NCI-H1105 treated with DMSO at 0.1 percent for 48 hours (cell line): ENCODE results near the gene CFAP206.
"Not testable (repeated sequence)": the region's sequence is repeated elsewhere in the genome, so short reads cannot be mapped to it uniquely, and the experiment has no call there.

Experiments used
- DNase-seq: peaks from one replicate; lab custom pipeline; 2025; lab: John Stamatoyannopoulos, UW

Gene CFAP206

DNA sequence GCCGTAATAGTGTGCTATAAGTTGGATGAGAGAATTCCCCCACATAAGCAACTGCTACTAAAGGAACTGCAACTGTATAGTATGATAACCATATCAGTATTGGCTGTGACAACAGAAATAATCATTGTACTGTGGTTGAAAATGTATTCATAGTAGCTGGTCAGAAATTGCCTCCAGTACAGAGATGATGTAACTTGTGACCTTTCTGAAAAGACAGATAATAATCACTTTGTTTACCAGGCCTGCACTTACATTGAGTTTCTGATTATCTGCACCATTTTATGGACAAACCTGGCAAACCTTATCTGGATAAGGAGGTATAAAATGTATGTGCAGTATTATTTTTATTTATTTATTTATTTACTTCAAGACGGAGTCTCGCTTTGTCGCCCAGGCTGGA, 19.0 kb downstream of the CFAP206 start:
- no peak for DNase-seq

DNA sequence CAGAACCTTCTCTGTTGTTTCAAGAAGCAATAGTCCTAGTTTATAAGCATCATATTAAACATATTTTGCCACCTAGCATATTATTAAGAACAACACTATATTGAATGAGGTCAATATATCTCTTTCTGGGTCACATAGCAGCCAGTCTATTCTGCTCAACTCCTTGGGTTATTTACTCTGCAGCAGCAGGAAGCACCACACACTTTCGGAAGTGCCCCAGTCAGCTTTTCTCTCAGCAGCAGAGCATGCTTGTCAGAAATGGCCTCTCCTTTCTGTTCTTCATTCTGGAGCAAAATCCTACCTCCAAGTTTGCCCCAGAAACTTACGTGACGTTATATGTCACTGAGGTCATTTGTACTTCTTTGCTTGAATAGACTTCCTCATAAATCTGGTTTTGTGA, 22.7 kb downstream of the CFAP206 start:
- DNase-seq: no peak

DNA sequence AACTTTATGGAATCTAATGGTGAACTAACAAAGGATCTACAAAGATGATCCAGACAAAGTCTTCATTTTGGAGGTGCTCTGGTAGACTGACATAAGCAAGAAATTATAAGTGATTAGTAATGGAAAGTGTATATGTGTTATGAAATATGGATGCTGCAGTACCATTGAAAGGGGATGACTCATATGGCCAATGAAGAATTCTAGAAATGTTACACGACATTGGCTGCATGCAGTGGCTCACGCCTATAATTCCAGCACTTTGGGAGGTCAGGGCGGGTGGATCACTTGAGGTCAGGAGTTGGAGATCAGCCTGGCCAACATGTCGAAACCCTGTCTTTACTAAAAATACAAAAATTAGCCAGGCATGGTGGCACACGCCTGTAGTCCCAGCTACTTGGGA, 23.5 kb downstream of the CFAP206 start:
- no peak for DNase-seq

DNA sequence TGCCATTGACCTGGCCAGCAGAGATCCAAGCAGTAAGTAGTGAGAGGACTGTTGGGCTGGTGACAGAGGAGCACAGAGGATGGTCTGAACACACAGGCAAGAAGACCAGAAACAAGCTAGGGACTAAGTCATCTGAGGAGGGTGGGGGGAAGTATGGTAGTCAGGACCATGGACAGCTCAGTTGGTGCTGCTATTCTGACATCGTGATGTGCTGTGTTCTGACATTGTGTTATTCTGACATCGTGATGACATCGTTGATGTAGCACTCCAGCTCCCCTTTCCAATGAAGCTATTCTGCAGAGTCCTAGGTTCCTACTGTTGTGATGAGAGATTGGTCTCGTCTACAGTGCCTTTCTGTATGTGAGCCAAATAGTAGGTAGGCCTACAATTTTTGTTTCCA, 28.7 kb downstream of the CFAP206 start:
- no peak for DNase-seq

DNA sequence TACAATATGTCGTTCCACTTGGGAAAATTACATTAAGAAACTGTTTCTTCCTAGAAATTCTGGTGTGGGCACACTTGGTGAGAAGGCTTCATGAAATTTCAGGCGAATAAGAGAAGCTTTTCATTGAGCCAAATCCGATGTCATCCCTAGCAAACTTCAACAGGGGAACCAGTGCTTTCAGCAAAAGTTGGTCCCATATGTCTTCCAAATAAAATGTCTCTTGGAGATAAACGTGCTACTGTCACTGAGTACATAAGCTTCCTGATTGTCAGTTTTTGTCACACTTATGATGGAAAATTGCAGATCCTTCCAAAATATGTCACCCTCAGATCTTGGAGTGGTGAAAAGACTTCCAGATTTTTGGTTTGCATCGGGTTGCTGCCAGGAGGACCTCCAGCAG, 33.9 kb downstream of the CFAP206 start:
- no peak for DNase-seq

DNA sequence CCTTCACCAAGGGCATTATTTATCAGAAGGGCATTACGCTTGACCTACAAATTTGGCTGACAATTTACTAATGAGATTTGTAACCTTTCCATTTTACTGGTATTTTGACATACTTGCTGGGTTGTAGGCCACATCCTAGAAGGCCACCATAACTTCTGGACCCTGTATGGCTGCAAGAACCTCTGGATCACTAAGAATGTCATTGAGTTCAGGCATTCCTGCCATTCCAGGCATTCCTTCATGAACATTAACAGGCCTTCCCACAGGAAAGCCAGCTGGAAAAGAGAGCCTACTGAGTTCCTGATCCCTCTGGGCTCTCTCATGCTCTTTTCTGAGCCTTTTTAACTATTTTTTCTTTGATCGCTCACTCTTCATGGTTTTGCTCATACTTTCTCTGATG, 36.6 kb downstream of the CFAP206 start:
- no peak for DNase-seq

DNA sequence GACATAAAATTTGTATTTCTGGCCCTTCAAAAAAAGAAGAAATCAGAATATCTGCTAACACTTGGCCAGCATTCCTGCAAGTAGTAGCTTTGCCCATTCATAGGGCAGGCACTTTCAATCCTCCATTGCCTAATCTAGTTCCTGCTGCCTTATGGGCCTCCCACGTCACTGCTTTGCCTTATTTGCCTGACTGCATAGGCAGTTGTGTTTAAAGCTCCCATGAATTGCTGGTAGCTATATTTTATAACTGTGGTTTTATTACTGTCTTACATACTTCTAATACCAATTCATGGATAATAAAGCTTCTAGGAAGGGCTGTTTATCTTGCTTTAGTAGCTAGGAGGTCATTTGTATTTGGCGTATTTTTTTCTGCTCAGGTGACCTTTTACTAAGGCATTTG, 57.3 kb downstream of the CFAP206 start:
- no peak for DNase-seq

DNA sequence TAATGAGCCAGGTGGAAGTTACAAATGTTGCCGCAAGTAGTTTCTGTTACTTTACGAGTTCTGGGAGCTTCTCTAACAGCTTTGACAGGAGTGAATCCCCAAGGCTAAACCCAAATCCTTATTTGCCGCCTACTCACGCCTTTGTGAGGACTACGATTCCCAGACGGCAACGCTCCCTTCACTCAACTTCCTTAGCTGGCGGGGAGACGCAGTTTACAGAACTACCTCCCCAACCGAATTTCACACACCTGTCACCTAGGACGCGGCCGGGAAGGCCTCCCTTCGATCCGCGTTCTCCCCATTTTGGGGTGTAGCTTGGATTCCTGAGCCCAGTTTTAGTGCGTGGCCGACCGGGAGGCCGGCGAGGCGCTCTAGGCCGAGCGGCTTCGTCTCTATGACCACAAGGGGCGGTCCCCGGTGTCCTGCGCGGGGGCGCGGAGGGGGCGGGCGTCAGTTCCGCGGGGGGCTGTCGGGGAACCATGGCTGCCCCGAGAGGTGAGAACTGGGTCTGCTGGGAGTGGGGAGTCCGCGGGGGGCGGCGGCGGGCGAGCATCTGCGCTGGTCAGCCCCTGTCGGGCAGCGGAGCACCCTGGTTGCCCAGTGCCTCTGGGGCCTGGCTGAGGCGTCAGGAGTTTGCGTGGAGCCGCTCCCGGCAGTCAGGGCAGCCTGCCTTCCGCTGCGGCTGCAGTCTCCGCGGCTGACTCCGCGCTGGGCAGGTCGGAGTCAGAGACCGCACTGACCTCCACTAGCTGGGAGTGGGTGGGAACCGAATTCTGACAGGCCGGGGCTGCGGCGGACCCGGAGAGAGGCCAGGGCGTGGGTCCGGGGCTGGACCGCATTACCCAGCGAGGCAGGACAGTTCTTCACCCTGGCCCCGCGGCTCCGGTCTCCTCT, 65.0 kb downstream of the CFAP206 start, which contains the start of gene SLC35A1:
Gene SLC35A1, plus strand, starts transcription at position 450 of the 894 bp plus-strand sequence. Its CDS starts 30 bp downstream, at position 480.
- peak; percentile 86 for DNase-seq

DNA sequence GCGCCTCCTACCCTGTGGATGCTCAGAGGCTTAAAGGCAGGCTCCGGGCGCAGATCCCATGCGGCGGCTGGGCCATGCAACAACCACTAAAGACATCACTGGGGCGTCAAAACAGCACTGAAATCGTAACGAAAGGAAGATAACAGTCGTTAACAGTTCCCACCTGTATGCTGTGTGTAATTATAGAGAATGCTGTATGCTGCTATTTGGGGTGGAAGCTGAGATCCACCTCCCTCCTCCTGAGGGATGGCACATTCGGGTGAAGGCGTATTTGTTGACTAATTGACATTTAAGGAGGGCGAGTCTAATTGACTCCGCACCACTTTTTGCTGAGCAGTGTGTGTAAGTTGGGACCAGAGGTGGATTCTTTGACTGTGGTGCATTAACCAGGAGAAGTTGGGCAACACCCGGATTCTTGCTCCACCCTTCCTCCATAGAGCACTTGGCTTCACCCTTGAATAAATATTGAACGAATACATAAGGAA, 65.7 kb downstream of the CFAP206 start:
- DNase-seq: peak; percentile 70

DNA sequence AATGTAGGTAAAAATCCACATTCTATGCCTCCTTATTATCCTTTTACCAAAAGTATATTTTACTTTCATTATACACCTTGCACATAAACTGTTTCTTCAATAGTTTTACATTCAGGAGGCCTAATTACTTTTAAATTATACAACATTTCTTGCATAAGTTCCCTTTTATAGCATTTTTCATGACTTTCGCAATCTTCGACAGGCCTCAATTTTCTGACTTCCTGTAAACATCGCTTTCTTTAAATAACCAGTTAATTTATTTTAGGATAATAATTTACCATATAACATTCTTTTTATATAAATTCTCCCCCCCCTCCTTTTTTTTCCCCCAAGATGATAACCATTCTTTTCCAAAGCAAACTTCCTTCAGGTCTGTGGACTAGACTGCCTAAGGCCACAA, 74.2 kb downstream of the CFAP206 start:
- no peak for DNase-seq

DNA sequence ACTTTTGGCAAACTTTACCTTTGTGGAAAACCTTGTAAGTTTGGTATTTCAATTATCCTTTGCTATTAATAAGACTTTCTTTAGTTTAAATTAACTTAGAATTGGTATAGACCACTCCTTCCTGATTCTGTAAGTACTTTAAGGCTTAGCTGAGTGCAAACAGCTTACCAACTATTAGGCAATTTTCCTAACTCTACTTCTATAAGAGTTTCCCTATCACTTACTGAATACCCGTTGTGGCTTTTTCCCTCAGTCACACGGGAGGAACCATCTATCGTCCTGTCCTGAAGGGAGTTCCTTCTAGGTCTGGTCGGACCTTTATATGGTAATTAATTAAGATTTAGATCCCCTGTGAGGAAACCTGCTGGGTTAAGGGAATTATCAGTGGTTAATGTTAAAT, 74.6 kb downstream of the CFAP206 start:
- DNase-seq: no peak

DNA sequence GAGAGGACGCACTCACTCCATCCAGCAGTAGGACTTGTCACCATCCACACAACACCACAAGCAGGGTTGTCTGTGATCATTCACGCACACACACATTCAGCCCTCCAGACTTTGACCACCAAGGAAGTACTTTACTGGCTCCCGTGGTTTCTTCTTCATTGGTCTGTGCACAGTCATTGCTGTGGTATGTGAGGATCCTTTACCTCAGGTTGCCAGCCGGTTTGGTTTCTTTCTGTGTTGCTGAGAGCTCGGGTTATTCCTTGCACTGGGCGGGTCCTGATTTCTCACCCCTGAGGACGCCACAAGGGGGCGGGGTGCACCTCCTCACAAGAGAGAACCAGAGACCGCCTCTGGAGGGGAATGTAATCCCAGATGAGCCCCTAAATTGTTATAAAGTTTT, 76.2 kb downstream of the CFAP206 start:
- no peak for DNase-seq

DNA sequence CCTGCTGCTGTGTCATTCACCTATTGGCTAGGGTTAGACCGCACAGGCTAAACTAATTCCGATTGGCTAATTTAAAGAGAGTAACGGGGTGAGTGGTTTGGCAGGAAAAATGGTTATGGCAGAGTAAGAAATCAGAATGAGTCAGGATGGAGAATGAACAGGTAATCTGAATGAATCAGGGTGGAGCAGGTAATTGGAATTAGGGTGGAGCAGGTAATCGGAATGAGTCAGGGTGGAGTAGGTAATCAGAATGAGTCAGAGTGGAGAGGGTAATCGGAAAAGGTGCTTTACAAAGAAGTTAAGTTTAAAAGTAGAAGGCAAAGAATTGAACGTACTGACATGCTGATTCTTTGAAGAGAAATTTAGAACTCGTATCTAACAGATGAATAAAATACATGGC, 76.7 kb downstream of the CFAP206 start:
- no peak for DNase-seq

DNA sequence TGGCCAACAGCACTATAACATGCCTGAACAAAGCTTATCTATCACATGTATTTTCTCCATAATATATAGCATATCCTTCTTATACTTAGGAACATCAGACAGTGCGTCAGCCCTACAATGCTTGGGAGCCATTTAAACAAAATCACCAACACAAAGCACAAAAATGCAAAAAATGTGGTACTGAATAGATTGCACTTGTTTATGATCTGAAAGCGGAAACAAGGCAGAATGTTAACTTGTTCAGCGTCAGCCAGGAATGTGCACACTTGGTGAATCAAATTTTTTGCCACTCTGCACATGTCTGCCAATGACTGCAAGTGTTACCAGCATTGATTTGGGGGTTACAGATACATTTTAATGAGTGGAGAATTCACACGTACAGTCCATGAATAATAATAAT, 79.8 kb downstream of the CFAP206 start:
- no peak for DNase-seq

DNA sequence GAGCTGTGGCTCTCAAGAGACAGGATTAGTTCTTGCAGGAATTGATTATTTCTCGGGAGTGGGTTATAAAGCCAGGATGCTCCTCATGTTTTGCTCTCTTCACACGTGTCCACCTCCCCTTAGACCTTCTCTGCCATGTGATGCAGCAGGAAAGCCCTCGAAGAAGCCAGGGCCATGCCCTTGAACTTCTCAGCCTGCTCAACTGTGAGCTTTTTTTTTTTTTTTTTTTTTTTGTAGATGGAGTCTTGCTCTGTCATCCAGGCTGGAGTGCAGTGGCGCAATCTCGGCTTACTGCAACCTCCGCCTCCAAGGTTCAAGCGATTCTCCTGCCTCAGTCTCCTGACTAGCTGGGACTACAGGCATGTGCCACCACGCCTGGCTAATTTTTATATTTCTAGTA, 81.6 kb downstream of the CFAP206 start:
- DNase-seq: not testable (repeated sequence)

DNA sequence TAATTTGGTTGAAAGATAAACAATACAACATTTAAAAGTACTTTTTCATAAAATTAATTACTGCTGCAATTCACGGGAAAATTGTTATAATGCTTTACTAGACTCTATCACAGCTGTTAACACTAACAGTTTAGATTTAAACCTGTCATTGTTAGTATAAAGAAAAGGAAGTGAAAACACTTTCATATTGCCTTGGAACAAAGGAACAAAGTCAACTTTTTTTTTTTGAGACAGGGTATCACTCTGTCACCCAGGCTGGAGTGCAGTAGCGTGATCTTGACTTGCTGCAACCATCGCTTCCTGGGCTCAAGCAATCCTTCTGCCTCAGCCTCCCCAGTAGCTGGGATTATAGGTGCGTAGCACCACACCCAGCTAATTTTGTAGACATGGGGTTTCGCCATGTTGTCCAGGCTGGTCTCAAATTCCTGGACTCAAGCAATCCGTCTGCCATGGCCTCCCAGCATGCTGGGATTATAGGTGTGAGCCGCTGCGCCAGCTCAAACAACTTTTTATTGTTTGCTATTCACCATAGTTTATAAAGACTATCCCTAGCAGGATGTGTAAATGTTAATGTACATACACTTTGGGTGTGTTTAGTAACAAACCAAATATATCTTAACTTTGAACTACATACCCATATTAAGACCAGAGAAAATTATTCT, 87.1 kb downstream of the CFAP206 start:
- no peak for DNase-seq

DNA sequence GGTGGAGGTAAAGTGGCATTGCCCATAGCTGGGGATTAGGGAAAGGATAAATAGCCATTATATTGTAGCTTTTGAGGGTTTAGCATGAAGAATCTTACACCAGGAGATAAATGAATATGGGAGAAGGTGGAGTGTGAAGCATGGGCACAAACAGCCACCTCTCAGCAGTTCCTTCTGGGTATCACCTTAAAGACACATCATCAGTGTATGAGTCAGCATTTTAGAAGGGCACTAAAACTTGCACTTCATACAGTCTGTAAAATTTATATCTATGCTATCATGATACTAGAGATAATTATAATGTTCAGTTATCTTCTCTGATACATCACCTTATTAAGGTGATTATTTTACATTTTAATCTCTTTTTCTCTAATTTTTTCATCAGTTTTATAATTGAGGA, 90.3 kb downstream of the CFAP206 start:
- DNase-seq: no peak

DNA sequence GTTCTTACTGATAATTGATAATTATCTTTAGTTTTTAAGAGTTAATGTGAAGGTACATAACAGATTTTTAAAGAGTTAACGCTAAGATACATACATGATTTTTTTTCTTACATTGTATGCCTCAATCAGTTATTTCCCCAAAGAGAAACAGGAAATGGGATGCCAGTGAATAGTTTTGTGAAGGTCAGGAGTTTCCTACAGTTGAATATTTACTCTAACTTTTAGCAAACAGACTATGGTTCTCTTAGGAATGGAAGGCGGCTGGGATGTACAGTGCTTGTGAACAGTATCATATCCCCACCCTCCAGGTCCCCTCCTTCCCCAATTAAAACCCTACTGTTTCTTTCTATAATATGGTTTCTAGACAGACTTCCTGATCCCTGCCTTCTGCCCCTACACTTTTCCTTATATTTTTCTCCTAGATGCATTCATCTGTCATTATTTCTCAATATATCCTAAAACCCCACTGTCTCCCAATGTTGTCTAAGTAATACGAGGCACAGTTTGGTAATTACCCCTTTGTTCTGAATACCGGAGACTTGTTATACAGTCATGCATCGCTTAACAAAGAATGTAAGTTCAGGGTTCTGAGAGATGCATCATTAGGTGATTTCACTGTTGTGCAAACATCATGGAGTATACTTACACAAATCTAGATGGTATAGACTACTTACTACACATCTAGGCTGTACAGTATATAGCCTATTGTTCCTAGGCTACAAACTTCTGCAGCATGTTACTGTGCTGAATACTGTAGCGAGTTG, 94.2 kb downstream of the CFAP206 start:
- DNase-seq: peak; percentile 17

DNA sequence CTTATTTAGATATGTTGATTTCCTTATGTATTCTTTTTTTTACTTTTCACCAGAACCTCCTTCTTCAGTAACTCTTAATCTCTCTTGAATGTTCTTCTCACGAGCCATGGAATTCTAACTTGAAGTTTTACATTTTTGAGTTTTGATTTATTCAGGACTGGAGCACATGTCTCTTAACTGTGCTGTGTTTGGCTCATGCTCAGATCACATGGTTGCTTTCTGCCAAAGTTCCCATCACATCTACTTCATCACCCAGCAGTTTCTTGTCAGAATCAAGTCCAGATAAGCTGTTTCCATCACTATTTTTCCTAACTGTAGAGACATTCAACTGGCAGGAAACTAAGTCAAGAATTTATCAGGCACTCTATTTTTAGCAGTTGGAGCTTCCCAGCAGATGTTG, 96.7 kb downstream of the CFAP206 start:
- no peak for DNase-seq
